GM18873 (cell line): ENCODE results near the gene AGBL3.
"Not testable (repeated sequence)": the region's sequence is repeated elsewhere in the genome, so short reads cannot be mapped to it uniquely, and the experiment has no call there.

Experiments used
- ATAC-seq: cut with Tn5 transposase; IDR thresholded peaks from one replicate; pipeline ENCODE4 v1.9.1; 2021; ENCODE audit warnings: mild to moderate bottlenecking, moderate library complexity, moderate number of reproducible peaks; ENCODE audit not compliant: unreplicated experiment, low FRiP score

AGBL3 gene

DNA sequence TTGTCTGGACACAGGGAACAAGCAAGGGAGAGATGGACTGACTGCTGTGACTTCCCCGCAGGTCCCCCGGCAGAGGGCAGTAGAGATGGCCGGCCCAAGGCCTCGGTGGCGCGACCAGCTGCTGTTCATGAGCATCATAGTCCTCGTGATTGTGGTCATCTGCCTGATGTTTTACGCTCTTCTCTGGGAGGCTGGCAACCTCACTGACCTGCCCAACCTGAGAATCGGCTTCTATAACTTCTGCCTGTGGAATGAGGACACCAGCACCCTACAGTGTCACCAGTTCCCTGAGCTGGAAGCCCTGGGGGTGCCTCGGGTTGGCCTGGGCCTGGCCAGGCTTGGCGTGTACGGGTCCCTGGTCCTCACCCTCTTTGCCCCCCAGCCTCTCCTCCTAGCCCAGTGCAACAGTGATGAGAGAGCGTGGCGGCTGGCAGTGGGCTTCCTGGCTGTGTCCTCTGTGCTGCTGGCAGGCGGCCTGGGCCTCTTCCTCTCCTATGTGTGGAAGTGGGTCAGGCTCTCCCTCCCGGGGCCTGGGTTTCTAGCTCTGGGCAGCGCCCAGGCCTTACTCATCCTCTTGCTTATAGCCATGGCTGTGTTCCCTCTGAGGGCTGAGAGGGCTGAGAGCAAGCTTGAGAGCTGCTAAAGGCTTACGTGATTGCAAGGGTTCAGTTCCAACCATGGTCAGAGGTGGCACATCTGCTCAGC lies 178.2 kb downstream of the AGBL3 start:
- ATAC-seq, result no peak

DNA sequence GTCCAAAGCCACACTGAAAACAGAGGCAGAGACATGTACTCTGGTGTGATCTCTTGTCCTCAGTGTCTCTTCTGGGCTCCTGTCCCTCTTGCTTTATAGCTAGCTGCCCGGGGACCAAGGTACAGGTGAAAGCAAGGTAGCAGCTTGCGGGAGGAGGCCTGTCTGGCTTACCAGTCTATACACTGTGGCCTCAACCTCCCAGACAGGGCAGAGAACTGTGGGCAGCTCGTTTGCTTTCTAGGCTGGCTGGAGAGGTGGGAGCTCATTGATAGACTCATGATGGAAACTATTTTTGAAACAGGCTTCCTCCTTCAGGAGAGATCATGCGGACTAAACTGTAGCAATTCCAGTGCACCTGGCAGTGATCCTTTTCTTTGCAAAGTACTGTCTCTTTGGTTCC lies 179.6 kb downstream of the AGBL3 start:
- no peak for ATAC-seq

DNA sequence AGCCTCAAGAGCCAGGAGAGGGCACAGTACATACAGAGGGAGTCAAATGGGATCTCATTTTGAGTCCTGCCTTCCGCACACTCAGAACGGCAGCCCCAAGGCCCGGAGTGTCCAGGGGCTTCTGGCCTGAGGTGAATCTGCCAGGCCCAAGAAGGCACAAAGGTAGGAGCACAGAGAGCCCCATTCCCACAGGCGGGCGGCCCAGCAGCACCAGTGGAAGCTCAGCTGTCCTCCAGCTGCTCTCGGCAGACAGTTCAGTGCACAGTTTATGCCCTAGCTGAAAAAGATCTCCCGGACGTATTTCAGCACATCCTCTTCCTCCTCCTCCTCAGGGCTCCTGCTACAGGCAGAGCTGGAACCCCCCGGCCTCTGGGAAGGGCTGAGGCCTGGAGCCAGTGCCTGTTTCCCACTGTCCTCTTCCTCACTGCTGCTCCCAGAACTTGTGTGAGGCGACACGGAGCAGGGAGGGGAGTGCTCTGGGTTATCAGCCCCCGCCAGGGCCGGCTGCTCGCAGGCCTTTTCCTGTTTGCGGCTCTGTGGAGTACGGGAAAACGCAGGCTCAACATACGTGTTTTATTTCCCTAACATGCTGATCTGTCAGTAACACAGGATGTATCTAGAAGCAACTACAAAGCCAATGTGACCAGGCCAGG lies 180.2 kb downstream of the AGBL3 start:
- no peak for ATAC-seq

DNA sequence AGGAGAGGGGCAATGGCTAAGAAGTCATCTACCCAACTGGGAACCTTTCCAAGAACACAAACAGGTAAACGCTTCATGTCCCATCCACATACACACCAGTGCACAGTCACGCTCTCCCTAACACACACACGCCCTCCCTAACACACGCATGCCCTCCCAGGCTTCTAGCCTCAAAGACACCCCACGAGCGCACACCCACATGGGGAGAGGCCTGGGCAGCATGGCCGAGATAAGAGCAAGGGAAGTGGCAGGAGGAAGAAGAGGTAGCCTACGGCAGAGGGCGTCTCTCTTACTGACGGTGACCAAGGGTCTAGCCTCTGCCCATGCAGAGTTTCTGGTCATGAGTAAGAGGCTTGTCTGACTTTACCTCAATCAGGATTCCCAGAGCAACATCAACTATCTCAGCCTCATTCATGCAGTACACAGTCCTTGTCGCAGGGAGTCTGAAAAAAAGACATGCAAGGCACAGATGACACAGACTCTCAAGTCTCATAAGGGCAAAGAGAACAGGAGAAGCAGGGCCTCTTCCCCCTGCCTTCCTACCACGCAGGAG lies 181.1 kb downstream of the AGBL3 start:
- ATAC-seq, result no peak

DNA sequence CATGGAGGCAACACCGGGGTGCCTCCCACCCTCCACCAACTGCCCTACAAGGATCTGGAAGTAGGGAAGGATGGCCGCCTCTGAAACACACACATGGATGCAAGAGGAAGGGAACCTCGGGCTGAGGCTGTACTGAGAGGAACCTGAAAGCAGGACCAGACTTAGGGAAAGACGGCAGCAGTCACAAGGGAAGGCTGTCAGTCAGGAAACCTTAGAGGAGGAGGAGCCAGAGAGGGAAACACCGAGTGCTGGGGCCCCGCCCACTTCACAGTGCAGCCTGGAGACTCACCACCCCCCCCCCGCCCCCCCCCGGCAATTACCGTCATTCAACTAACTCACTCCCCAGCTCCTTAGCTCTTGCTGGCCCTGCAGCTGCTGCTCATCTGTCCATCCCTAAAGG lies 181.7 kb downstream of the AGBL3 start:
- no peak for ATAC-seq

DNA sequence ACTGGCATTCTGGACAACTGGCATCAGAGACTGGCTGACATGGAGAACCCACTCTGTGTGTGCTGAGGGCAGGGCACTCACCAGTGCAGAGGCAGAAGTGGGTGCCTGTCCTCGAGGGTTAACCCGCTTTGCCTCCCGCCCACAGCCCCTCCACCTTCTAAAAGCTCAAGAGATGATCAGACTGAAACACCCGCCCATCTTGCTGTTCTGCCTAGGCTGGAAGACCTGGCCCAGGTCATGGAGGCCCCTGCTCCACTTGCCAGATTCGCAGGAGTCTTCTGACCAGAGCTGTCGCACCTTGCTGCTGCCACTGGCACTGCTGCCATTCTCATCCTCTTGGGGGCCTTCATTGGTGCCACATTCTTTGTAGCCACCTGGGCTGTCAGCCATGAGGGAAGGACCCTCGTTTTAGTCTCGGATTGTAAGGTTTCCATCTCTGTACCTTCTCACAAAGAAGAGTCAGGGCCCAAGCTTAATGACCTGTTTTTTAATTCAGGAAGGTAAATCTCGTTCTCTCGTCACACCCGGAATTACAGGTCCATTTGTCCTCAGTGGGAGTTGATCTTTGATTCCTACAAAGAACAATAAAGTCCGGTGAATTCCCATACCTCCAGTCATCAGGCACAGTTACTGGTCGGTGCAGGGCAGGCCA lies 182.3 kb downstream of the AGBL3 start:
- ATAC-seq, result no peak

DNA sequence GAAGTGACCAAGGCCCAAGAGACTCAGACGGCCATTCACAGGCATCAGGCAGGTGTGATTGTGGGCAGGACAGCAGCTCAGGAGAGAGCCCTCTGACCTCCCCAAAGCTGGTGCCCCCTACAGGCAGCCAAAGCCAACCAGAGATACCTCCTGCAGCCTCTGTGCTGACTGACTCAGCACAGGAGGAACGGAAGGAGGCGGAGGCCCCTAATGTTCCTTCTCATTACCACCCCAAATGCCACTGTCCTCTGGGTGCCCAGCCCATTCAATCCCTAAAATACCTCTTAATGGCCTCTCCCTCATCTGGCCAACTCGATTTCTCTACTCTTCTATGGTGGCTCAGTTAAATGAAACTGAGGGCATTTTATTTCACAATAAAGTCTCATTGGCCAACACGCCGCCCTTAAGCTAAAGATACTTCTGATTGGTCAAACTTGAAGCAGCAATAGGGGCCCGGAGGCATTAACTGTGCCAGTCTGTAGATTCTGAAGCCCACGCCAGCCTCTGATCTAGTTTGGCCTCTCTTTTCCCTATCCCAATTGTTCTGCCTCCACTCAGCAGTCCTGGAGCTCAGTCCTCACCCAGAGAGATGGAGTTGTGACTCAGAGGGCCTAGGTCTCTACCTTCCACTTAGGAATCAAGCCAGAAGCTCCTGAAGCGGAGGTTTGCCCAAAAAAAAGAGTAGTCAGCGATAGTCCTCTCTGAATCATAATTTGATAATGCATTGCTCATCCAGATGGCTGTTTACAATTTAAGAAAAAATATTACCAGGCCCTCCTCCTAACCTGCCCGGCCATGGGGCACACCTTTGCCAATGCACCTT lies 183.0 kb downstream of the AGBL3 start:
- peak; percentile 37 for ATAC-seq

DNA sequence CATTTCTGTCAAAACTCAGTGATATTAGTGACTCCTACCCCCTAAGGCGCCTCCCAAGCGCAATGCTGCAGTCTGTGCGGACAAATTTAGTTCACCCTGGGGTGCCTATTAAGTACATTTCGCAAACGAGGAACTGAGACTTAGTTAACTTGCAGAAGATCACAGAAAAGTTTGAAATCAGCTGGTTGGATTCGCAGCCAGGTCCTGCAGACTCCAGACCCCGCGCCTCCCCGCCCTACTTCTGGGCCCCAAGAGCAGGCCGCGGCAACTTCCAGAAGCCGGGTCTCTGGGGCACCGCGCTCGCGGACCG lies 183.6 kb downstream of the AGBL3 start:
- ATAC-seq, result no peak

DNA sequence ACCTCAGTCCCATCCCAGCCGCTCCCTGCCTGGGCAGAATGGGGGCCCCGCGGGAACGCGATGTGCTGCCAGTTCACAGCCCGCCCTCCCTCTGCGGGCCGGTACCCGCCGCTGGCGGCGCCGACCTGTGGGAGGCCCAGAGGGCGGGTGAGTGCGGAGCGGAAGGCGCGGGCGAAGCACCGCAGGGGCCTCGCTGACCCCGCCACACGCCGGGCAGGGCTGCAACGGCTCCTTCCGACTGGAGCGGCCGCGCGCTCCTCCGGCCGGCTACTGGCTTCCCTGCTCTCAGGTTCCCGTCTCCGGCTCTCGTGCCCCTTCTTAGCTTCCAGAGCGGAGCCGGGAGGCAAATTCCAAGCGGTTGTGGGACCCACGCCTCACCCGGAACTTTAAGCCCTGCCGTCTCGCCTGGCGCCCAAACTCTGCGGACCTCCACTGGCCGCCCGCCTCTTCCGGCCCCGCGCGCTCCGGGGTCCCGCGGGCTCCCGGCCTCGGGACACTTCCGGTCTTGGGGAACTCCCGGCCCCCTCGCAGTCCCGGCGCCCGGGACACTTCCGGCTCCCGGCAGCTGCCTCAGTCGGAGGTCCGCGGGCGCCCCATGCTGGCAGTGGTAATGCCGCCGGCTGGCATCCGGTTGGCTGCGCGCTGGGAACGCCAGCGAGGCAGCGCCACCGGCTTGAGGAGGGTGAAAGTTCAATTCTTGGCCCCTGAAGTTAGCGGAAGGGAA lies 184.1 kb downstream of the AGBL3 start, which contains the start of gene CYREN:
CYREN (minus strand) TSS at position 434 of the 724 bp plus-strand sequence. CDS start 1,785 bp downstream, outside the sequence.
- ATAC-seq, result peak; percentile 50

DNA sequence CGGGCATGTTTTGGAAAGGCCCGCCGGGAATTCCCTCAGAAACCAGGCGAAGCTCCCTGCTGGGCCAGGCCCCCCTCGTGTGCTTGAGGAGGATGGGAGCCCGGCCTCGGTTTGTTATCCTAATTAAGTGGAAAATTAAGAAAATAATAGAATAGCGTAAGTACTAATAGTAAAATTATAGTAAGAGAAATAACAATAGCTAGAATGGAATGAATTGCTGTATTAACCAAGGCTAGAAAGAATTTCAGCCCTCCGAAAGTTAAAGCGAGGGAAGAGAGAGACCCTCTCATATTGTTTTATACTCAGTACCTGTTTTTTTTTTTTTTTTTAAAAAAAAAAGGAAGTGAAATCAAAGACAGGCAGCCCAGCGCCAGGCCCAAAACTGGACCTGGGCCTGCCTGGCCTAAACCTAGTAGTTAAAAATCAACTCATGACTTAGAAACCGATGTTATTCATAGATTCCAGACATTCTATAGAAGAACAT lies 184.7 kb downstream of the AGBL3 start:
- peak; percentile 37 for ATAC-seq

DNA sequence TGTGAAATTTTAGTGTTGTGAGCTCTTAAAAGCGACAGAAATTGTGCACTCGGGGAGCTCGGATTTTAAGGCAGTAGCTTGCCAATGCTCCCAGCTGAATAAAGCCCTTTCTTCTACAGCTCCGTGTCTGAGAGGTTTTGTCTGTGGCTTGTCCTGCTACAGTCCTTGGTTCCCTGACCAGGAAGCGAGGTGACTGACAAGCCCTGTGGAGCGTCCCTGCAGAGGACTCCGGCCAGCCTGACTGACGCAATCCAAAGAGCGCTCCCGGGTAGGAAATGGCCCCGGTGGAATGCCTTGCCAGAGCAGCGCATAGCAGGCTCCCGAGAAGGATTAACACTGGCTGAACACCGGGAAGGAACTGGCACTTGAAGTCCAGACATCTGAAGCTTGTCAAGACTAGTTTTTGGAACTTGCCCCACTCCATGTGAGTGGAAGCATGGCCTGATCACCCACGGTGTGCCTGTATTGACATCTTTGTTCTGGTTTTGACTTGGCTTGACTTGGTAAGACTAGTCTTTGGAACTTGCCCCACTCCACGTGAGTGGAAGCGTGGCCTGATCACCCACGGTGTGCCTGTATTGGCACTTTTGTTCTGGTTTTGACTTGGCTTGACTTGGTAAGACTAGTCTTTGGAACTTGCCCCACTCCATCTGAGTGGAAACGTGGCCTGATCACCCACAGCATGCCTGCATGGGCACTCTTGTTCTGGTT lies 185.4 kb downstream of the AGBL3 start:
- ATAC-seq, result not testable (repeated sequence)

DNA sequence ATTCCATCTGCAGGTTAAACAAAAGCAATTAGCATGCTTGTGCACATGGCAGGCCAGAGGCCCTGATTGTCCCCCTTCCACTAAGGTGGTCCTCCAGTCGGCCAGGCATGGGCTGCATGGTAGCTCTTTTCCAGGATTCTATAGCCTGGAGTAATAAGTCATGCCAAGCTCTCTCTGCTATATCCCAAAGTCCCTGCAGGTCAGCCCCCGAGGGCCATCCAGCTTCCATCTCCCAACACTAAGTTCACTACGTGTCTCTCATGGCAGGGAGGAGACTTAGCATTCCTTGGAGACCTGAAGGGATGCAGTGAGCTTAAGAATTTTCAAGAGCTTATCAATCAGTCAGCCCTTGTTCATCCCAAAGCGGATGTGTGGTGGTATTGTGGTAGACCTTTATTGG lies 187.6 kb downstream of the AGBL3 start:
- ATAC-seq, result not testable (repeated sequence)

DNA sequence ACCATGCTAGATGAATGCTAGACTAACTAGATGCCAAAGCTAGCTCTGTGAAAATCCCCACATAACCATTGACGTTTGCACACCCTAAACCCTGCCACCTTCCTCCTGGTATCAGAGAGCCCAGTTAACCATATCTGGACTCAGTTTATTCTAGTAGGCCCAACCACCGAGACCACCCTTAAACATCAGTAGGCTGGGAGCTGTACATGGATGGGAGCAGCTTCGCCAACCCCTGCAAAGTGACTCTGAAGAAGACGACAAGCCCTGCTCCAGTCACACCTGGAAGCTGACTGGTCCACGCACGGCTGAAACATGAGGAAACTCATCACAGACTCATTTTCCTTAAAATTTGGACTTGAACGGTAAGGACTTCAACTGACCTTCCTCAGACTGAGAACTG lies 188.6 kb downstream of the AGBL3 start:
- no peak for ATAC-seq

DNA sequence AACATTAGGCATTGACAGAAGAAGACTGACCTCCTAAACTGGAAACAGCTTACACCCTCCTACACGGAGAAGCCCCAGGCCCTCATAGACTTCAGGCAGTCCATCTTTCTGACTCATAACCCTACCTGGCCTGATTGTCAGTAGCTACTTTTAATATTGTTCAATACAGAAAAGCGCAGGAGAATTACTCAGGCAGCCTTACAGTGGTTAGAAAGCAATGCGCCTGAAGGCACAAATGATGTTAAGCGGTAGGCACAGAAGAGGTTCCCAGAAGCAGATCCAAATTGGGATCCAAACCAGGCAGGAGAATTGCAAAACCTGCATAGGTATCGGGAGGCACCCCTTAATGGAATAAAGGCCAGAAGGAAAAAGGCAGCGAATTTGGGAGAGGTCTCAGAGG lies 189.6 kb downstream of the AGBL3 start:
- ATAC-seq, result no peak

DNA sequence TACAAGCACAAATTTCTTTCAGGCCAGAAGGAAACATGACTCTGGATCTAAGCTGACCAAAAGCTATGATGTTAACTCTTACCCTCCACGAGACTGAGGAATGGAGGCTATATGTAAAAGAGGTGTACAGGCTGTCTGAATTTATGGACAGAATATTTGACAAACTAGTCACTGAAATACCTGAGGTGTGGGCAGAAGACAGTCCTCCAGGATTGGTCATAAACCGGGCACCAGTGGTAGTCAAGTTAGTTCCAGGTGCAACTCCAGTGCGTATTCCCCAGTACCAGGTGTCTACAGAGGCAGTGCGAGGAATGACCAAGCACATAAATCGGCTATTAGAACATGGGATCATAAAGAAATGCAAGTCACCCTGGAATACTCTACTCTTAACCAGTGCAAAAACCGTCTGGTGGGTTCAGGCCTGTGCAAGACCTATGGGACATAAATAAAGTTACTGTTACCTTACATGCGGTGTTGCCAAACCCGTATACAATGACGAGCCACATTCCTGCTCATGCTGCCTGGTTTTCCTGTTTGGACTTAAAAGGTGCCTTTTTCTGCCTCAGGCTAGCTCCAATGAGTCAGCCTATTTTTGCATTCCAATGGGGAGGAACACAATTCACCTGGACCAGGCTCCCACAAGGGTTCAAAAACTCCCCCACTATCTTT lies 190.9 kb downstream of the AGBL3 start:
- no peak for ATAC-seq

DNA sequence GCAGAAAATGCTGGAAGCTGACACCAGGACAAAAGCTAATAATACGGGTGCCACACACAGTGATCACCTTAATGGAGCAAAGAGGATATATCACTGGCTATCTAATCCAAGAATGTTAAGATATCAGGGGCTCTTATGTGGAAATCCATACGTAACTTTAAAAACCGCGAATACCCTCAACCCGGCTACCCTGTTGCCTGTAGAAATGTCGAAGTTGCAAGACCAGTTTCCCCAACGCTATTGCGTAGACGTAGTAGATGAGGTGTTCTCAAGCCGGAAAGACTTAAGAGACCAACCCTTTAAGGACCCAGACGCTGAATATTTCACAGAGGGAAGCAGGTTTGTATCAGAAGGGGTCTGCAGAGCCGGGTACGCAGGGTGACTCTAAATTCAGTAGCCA lies 192.1 kb downstream of the AGBL3 start:
- no peak for ATAC-seq

DNA sequence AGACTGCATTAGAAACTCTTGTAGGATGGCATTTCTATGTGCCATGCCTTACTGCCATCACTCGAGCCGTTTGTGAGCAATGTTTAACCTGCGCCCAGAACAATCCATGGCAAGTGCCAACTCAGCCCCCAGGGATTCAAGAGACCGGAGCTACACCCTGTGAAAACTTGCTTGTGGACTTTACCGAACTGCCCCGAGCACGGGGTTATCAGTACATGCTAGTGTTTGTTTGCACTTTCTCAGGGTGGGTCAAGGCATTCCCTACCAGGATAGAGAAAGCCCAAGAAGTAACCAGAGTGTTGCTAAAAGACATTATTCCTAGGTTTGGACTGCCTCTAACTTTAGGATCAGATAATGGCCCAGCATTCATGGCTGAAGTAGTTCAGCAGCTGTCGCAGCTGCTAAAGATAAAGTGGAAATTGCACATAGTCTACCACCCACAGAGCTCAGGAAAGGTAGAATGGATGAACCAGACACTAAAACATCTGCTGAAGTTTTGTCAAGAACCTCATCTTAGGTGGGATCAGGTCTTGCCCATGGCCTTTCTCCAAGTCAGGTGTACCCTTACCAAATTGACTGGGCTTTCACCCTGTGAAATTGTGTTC lies 193.1 kb downstream of the AGBL3 start:
- ATAC-seq, result no peak

DNA sequence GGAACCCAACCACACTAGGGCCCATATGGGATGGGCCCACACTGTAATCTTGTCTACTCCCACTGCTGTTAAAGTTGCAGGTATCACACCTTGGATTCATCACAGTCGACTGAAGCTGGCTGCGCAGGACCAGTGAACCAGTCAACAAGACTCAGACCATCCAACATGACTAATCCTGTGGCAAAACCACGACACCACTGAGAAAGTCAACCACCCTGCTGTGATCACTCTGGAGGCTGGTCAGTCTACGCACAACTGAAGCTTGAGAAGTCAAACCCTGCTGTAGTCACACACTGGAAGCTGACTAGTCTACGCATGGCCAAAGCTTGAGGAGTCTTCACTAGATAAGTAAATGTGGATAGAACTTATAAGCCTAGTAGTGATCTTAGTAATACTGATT lies 193.8 kb downstream of the AGBL3 start:
- ATAC-seq, result no peak
